ENCODE measurements around the gene FLNC. TPM values are rescaled to one million over a fixed set of nuclear protein-coding genes. Genes with fewer than 3 reads are reported as not detected.
A peak's percentile ranks its signal among the peaks of the same experiment; 100 is the strongest.

The FLNC gene
- total RNA-seq, 1 experiment from 2014 or later = 6.7 TPM

GRCh38 chr7:128831178-128831993 lies 1.2 kb downstream of the FLNC start:
- DNase-seq (ENCODE audit: low read depth) = peak; percentile 46

- no peak for DNase-seq (ENCODE audit: low read depth)
These were observed 2.0 kb downstream of the FLNC start for GRCh38 chr7:128831994-128832879.

- DNase-seq (ENCODE audit: low read depth) = no peak
These were observed 2.6 kb downstream of the FLNC start for GRCh38 chr7:128832880-128833147.

GRCh38 chr7:128833148-128833945 lies 3.1 kb downstream of the FLNC start:
- DNase-seq (ENCODE audit: low read depth) = peak; percentile 75

- peak; percentile 19 for DNase-seq (ENCODE audit: low read depth)
These were observed 3.7 kb downstream of the FLNC start for GRCh38 chr7:128833946-128834325.

GRCh38 chr7:128835231-128835751 lies 5.1 kb downstream of the FLNC start:
- no peak for DNase-seq (ENCODE audit: low read depth)

GRCh38 chr7:128835790-128836641 lies 5.8 kb downstream of the FLNC start:
- DNase-seq (ENCODE audit: low read depth) = no peak

- no peak for DNase-seq (ENCODE audit: low read depth)
These were observed 6.6 kb downstream of the FLNC start for GRCh38 chr7:128836729-128837348.

GRCh38 chr7:128837521-128837921 lies 7.3 kb downstream of the FLNC start:
- no peak for DNase-seq (ENCODE audit: low read depth)

GRCh38 chr7:128838109-128838779 lies 8.0 kb downstream of the FLNC start:
- DNase-seq (ENCODE audit: low read depth) = no peak

- no peak for DNase-seq (ENCODE audit: low read depth)
These were observed 8.9 kb downstream of the FLNC start for GRCh38 chr7:128838981-128839731.

GRCh38 chr7:128839751-128840177 lies 9.6 kb downstream of the FLNC start:
- DNase-seq (ENCODE audit: low read depth) = no peak

GRCh38 chr7:128840326-128841170 lies 10.3 kb downstream of the FLNC start:
- no peak for DNase-seq (ENCODE audit: low read depth)

GRCh38 chr7:128841171-128841690 lies 11.0 kb downstream of the FLNC start:
- DNase-seq (ENCODE audit: low read depth) = no peak

- peak; percentile 25 for DNase-seq (ENCODE audit: low read depth)
These were observed 11.9 kb downstream of the FLNC start for GRCh38 chr7:128841921-128842673.

GRCh38 chr7:128842674-128843641 lies 12.8 kb downstream of the FLNC start:
- no peak for DNase-seq (ENCODE audit: low read depth)

All from RPMI7951 (cell line).